Ectodermal cell (in vitro differentiated cells): ENCODE measurements around the gene STOX2.

Experiments used
- H3K27ac ChIP-seq: 2 replicates; pipeline ENCODE4 v1.7.0; 2013; ENCODE audit warnings: mild to moderate bottlenecking, low read depth, low read length; ENCODE audit not compliant: insufficient read depth, poor library complexity, severe bottlenecking
- H3K27me3 ChIP-seq: 2 replicates; pipeline ENCODE4 v1.7.0; 2013; ENCODE audit warnings: mild to moderate bottlenecking, low read length; ENCODE audit not compliant: insufficient read depth, control insufficient read depth, poor library complexity, severe bottlenecking
- H3K36me3 ChIP-seq: one replicate; pipeline ENCODE4 v1.7.0; 2013; ENCODE audit warnings: low read length; ENCODE audit not compliant: control insufficient read depth, insufficient read depth
- H3K4me1 ChIP-seq: one replicate; pipeline ENCODE4 v1.7.0; 2013; ENCODE audit warnings: low read length; ENCODE audit not compliant: control insufficient read depth, insufficient read depth
- H3K4me3 ChIP-seq: 2 replicates; pipeline ENCODE4 v1.7.0; 2013; ENCODE audit warnings: low read depth, low read length, control low read depth; ENCODE audit not compliant: insufficient read depth
- H3K9me3 ChIP-seq: 2 replicates; pipeline ENCODE4 v1.7.0; 2013; ENCODE audit warnings: mild to moderate bottlenecking, low read length, moderate library complexity; ENCODE audit not compliant: control insufficient read depth
- WGBS, 2 experiments: methylation state at CpG; one replicate each; pipeline ENCODE4 v1.1.7; 2013; ENCODE audit warnings: missing lambda C conversion rate in 2 of 2; 5-methylcytosine and 5-hydroxymethylcytosine counted together

The STOX2 gene

DNA sequence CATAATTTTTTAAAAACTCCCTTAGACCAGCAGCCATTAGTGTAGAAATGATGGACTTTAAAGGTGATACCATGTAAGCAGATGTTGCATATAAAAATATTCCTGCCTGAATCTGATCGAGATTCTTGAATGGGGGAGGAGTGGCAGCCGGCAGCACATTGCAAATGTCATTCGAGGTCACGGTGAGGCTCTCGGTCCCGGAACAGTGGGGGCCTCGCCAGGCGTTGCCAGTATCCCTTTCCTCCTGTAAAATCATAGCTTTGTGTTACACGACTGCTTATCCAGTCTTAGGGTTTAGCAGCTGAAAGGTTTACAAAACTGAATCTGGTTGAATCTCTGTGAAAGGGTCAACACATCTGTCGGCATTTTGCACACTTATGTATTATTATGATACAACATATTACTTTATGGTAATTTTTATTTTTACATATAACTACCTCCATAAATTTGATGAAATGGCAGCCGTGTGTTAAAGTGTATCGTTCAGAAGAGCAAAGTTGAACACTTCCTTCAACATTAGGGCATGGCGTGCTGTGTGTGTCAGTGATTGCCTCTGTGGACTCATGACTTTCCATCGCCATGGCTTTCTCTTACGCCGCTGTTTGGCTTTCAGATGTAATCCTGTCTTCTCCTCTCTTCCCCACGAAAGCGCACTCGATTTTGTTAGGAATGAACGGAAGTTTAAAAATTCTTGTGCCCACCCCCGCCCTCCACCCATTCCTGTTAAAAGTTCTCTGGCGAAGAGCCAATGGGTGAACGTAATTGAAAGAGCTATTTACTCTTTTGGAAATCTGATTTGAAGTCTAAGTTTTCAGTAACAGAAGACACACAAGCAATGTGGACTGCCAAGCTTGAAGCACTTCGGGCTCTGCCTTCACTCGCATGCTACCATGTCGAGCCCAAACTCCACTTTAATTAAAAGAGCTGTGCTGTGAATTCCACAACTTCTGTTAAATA, 114.8 kb downstream of the STOX2 start:
- Histone ChIP-seq H3K36me3 (no peaks in the 10 kb centered on the region), H3K4me3 (no peak overlapping the region), H3K27me3 (no peaks in the 10 kb centered on the region), H3K27ac (no peak overlapping the region), H3K4me1 (no peaks in the 10 kb centered on the region), H3K9me3 (no peaks in the 10 kb centered on the region)
- WGBS, 2 experiments = 93 to 96% methylated on average over 24 to 26 of the region's 26 CpGs

DNA sequence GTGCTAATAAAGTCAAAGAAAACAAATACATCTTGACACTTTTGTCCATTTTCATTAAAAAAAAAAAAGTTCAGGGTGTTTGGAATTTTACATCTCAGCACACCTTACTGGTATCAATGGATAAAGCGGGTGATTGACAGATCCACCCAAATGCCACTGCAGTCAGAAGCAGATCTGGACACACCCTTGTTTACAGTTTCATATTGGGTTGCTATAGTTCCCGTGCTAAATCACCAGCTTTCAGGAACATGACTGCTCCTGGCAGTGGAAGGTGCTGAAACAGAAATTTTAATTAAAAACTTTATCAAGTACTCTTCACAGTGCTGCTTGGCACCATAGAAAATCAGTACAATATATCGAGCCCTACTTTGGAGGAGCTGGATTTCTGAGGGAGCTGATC, 116.3 kb downstream of the STOX2 start:
- no peak overlapping the region for H3K4me3 ChIP-seq
- 96 to 98% methylated on average over 3 of the region's 3 CpGs for WGBS, 2 experiments
- H3K9me3 ChIP-seq = no peaks in the 10 kb centered on the region
- H3K27ac ChIP-seq = no peak overlapping the region
- H3K4me1 ChIP-seq = no peaks in the 10 kb centered on the region
- H3K27me3 ChIP-seq = no peaks in the 10 kb centered on the region
- H3K36me3 ChIP-seq = no peaks in the 10 kb centered on the region

DNA sequence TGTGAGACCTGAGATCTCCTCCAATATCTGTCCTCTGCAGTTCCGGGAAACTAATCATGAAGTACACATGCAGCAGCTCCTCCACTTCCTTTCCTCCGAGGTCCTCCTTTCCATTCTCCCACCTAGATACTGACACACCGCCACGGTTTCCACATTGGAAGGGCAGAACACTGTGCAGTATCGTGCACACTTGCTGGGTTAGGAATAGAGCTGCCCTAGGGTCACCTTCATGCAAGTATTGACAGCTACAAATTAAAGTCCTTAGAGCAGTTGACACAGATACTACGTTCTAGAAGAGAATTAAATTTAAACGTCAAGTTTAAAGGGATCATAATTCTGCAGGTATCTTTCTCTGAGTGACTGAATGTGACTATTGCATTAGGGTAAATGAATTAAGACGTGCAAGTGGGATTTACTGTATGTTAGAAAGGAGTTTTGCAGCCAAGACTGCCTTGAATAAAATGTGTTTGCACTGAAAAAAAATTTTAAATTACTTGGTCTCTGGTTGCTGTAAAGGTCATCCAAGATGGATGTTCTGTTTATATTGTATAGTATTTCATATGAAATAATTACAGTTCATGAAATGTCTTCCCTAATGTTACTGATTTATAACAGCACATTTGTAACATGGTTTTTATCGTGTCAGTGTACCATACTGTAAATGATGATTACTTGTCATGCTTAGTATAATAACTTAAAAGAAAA, 117.7 kb downstream of the STOX2 start:
- WGBS, 2 experiments = 95 to 96% methylated on average over 9 of the region's 9 CpGs
- H3K9me3 ChIP-seq = no peaks in the 10 kb centered on the region
- H3K27ac ChIP-seq = no peak overlapping the region
- H3K36me3 ChIP-seq = no peaks in the 10 kb centered on the region
- H3K27me3 ChIP-seq = no peaks in the 10 kb centered on the region
- H3K4me1 ChIP-seq = no peaks in the 10 kb centered on the region
- no peak overlapping the region for H3K4me3 ChIP-seq

DNA sequence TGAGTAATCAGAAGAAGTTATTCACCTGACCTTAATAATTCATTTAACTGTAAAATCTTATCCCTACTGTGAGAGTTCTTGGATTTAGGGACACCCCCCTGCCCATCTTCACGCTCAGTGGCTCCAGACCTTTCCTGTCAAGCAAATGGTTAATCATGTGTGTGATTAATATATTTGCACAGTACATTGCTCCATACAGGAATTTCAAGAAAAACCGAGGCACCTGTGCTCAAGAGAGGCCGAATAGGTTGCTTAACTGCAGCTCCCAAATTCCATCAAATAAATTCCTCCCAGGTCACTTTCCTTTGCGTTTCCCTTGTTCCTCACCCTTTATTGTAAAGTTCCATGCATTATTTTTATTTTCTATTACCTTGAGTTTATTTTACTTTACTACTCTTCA, 119.5 kb downstream of the STOX2 start:
- Histone ChIP-seq H3K27me3 (no peaks in the 10 kb centered on the region), H3K36me3 (no peaks in the 10 kb centered on the region), H3K4me3 (no peak overlapping the region), H3K27ac (no peak overlapping the region), H3K9me3 (no peaks in the 10 kb centered on the region), H3K4me1 (no peaks in the 10 kb centered on the region)
- 89 to 92% methylated on average over 3 to 4 of the region's 4 CpGs for WGBS, 2 experiments

DNA sequence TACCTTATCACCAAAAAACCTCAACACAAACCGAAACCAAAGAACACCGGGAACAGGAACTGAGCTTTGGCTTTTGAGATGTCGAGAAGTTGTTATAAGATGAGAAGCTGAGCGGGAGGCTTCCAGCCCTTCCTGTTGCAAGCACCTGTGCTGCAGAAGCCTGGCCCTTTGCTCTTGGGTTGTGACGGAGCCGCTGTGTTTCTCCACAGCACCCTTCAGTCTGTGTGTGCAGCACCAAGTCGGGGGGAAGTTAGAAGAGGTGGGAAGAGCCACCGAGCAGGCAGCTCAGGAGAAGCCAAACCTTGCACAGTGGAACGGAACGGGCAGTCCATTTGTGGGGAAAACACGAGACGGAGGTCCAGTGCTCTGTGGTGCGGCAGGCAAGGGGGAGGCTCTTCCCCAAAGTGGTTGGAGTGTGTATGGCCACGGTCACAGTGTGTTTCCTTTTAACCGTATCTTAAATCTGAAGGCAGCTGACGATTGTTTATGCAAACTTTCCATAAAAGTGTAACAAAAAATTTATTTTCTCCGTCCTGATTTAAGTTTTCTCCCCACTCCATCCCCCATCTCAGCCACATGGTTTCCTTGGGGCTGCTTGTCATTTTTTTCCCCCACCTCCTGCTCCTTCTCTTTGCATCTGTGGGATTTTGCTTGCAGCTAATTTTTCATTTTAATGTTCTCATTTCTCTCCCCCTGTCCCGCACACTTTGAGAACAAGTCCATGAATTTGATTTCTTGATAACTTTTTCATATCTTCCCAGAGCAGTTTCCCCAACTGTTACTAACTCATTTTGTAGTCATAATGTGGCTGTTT, 123.7 kb downstream of the STOX2 start:
- WGBS, 2 experiments = 96 to 97% methylated on average over 18 of the region's 18 CpGs
- H3K9me3 ChIP-seq = no peaks in the 10 kb centered on the region
- no peak overlapping the region for H3K27ac ChIP-seq
- H3K4me1 ChIP-seq = no peaks in the 10 kb centered on the region
- no peaks in the 10 kb centered on the region for H3K27me3 ChIP-seq
- no peaks in the 10 kb centered on the region for H3K36me3 ChIP-seq
- no peak overlapping the region for H3K4me3 ChIP-seq

DNA sequence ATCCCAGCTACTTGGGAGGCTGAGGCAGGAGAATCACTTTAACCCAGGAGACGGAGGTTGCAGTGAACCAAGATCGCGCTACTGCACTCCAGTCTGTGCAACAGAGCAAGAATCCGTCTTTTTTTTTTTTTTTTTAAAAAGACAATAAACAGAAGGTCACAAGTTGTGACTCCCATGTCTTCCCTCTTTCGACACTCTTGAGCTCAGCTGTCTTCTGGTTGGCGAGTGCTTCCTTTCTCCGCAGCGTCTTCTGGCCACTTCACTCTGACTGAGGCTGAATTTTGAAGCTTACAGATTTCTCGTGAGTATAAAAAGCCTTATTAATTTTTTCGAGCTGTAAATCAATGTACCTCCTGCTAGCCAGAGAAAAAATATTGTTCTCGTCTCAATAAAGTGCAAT, 124.9 kb downstream of the STOX2 start:
- Histone ChIP-seq H3K9me3 (no peaks in the 10 kb centered on the region), H3K4me3 (no peak overlapping the region), H3K36me3 (no peaks in the 10 kb centered on the region), H3K4me1 (no peaks in the 10 kb centered on the region), H3K27ac (no peak overlapping the region), H3K27me3 (no peaks in the 10 kb centered on the region)
- 86 to 87% methylated on average over 10 of the region's 11 CpGs for WGBS, 2 experiments

DNA sequence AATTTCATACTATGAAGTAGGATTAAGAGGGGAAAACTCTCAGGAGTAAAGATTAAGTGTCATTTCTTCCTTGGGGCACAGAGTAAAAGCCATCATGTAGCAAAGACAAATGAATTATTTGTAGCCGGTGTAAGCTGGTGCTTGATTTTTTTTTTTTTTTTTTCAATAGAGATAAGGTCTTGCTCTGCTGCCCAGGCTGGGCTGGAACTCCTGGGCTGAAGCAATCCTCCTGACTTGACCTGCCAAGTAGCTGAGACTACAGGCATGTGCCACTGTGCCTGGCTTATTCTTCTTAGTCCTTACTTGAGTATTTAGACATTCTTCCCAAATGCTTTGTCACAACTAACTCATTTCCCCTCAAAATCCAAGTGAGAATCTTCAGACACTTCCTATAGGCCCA, 125.7 kb downstream of the STOX2 start:
- Histone ChIP-seq H3K4me1 (no peaks in the 10 kb centered on the region), H3K27me3 (no peaks in the 10 kb centered on the region), H3K36me3 (no peaks in the 10 kb centered on the region), H3K27ac (no peak overlapping the region), H3K9me3 (no peaks in the 10 kb centered on the region), H3K4me3 (no peak overlapping the region)
- WGBS, 2 experiments = 94 to 95% methylated on average over 1 of the region's 1 CpG

DNA sequence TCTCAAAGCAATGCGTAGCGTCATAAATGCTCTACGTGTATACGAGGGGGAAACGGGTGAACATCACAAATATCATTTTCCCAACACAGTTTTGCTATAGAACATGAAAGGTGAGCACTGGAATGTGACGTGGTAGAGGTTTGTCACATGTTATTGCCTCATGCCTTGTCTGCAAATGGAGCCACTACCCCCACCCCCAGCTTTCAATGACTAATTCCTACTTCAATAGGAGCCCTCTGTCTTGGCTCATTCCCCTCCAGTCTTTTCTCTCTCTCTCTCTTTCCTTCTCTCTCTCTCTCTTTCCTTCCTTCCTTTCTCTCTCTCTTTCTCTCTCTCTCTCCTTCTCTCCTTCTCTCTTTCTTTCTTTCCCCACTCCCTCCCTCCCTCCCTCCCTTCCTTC, 127.0 kb downstream of the STOX2 start:
- Histone ChIP-seq H3K9me3 (no peaks in the 10 kb centered on the region), H3K4me3 (no peak overlapping the region), H3K36me3 (no peaks in the 10 kb centered on the region), H3K27ac (no peak overlapping the region), H3K4me1 (no peaks in the 10 kb centered on the region), H3K27me3 (no peaks in the 10 kb centered on the region)
- WGBS, 2 experiments = 96 to 99% methylated on average over 6 of the region's 6 CpGs

DNA sequence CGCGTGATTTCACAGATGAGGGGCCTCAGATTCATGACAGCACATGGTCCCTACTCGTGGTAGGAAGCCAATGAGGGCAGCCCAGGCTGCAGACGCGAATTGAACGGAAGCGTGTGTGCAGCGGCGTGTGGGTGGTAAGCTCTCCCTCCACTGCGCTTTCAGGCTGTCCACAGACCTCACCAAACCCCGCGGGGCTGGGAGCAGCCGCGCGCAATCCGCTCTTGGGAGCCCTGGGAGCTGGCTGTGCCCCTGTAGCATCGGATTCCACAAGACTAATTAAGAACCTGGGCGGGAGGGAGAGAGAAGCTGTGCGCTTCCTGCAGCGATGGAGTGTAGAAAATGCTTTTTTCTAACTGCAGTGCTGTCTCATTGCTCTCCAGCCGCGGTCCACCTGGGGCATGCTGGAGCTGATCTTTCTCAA, 134.9 kb downstream of the STOX2 start:
- Histone ChIP-seq H3K9me3 (no peaks in the 10 kb centered on the region), H3K4me3 (no peak overlapping the region)

DNA sequence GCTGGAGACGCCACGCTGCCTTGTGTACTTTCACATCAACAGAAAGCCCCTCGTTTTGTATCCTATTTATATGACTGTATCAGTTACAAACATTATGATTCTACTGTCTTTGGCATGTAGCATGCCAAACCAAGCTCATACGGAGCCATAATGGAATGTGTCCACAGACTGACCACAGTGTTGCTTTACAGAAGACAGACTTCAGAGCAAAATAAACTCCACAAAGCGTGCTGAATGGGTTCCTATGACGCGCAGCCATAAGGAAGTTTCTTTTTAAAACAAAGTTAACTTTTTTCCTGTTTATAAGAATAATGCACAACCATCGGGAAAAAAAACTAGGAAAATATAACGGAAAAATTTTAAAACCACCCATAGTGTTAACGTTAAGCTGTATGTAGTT, 136.0 kb downstream of the STOX2 start:
- WGBS, 2 experiments = 92 to 95% methylated on average over 7 to 9 of the region's 10 CpGs
- no peaks in the 10 kb centered on the region for H3K36me3 ChIP-seq

More for the DNA sequence above, 134.9 kb downstream of the STOX2 start:
- no peaks in the 10 kb centered on the region for H3K4me1 ChIP-seq
- 87% methylated on average over 22 of the region's 22 CpGs for WGBS, 2 experiments
- H3K27ac ChIP-seq = no peak overlapping the region
- H3K36me3 ChIP-seq = no peaks in the 10 kb centered on the region
- no peaks in the 10 kb centered on the region for H3K27me3 ChIP-seq

More for the DNA sequence above, 136.0 kb downstream of the STOX2 start:
- Histone ChIP-seq H3K4me3 (no peak overlapping the region), H3K9me3 (no peaks in the 10 kb centered on the region), H3K27ac (no peak overlapping the region), H3K4me1 (no peaks in the 10 kb centered on the region), H3K27me3 (no peaks in the 10 kb centered on the region)
